NK-92 (cell line): ENCODE measurements around the gene NCKAP5L.
"Not testable (repeated sequence)": the region's sequence is repeated elsewhere in the genome, so short reads cannot be mapped to it uniquely, and the experiment has no call there.

Source experiments
- DNase-seq: peaks from one replicate; lab custom pipeline; 2025; ENCODE audit not compliant: unreplicated experiment; lab: John Stamatoyannopoulos, UW

Gene NCKAP5L

DNA sequence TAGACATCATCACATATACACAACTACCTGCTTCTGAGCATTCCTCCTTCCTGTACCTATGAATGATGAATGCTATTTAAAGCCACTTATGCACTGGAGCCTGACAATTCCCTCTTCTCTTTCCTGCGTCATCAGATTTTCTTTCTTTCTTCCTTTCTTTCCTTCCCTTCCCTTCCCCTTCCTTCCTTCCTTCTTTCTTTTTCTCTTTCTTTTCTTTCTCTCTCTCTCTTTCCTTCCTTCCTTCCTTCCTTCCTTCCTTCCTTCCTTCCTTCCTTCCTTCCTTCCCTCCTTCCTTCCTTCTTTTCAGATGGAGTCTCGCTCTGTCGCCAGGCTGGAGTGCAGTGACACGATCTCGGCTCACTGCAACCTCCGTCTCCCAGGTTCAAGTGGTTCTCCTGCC is 47.3 kb downstream of the NCKAP5L start:
- DNase-seq = not testable (repeated sequence)

DNA sequence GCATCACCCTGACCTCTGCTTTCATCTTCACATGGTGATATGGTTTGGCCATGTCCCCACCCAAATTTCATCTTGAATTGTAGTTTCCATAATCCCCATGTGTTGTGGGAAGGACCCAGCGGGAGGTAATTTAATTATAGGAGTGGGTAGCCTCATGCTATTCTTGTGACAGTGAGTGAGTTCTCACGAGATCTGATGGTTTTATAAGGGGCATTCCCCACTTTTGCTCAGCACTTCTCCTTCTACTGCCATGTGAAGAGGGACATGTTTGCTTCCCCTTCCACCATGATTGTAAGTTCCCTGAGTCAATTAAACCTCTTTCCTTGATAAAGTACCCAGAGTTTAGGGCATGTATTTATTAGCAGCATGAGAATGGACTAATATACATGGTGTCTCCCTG is 48.6 kb downstream of the NCKAP5L start:
- DNase-seq = no peak

DNA sequence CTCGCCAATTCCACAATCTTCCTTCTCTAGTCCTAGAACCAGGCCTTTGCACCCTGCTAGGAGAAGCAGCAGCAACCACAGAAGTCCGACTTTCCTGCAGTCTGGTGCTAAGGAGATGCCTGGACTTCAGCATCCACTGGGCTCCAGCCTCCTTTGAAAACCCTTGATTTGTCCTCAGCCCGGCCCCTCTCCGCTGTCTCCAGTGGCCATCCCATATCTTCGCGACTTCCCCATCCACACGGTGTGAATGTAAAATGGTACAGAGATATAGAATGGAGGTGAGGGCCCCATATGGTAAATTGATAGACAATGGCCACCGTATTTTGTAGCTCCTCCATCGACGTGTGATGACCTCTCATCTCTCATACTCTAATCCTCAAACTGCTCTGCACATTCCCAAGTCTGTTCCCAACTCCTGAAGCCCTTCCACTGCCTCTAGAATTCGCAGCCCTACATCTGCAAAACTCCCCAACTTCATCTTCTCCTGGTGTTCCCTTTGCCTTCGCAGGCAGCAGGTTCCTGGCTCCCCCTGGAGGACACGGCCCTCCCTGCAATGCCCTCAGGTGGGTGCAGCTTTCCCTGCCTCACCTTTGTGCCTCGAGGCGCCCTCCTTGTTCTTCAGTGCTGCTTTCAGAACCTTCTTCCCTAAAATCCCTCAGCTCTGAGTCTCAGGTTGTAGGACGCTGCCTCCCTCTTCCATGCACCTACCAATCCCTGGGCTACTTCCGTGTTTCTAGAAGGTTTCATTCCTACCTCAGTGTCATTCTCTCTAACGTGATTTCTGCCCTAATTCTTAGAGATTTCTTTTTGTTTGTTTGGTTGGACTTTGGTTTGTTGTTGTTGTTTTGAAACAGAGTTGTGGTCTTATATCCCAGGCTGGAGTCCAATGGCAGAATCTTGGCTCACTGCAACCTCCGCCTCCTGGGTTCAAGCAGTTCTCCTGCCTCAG is 50.1 kb downstream of the NCKAP5L start:
- no peak for DNase-seq

DNA sequence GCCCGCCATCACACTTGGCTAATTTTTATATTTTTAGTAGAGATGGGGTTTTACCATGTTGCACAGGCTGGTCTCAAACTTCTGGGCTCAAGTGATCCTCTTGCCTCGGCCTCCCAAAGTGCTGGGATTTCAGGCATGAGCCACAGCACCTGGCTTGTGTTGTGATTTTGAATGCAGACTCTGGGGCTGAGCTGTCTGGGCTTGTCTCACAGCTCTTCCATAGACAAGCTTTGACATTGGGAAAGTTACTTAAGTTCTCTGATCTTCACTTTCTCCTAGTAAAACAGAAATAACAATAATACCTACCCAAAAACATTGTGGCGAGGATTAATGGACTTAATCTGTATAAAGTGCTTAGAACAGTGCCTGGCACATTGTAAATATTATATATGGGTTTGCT is 50.9 kb downstream of the NCKAP5L start:
- DNase-seq = no peak

DNA sequence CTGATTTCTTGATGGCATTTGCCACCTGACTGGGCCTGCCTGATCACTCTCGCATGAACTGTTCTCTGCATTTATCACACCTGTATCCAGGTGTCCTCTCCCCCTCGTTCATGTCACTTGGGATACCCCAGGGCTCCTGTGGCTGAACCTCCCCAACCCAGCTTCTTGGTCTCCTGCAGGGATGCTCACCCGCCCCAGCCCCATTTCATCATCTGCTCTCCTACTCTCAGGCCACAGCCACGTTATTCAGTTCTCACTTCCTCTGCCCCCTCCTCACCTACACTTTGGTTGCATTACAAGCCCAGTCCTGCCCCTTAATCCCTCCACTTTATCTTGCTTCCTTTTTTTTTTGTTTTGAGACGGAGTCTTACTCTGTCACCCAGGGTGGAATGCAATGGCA is 51.4 kb downstream of the NCKAP5L start:
- DNase-seq = no peak

DNA sequence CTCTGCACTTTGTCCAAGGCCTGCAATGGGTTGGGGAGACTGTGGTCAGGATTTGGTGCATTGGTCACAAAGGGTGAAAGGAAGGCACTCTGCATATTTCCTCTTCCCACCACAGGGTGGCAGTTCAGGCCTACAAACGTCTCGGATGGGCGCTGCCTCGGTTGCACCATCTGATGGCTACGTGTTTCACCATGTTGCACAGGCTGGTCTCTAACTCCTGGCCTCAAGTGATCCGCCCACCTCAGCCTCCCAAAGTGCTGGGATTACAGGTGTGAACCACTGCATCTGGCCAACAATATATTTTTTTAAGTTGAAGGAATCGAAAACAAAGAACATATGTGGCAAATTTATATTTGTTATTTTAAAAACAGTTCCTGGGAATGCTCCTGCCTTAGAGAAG is 51.8 kb downstream of the NCKAP5L start:
- DNase-seq = no peak

DNA sequence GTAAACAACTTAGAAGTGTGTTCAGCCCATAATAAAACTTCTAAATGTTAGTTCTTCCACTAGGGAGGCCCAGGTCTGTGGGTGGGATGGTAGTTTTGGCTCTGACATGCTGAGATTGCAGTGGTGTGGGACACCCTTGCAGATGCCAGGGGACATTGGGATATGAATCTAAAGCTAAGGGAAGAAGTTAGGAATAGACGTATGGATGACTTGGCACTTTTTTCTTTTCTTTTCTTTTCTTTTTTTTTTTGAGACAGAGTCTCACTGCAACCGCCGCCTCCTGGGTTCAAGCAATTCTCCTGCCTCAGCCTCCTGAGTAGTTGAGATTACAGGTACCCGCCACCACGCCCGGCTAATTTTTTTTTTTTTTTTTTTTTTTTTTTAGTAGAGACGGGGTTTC is 55.1 kb downstream of the NCKAP5L start:
- DNase-seq = not testable (repeated sequence)

DNA sequence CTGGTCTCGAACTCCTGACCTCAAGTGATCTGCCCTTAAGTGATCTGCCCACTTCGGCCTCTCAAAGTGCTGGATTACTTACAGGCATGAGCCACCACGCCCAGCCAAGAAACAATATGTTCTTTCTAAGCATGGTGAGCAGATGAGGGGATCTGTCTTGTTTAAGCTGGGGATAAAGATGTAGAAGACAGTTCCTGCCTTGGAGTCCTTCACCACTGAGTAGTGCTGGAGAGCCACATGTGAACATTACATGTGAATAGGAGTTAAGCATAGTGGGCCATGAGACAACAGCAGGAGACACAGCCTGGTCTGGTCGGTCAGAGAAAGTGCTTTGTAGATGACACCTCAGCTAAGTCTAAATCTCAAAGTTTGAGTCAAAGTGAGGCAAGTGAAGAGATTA is 60.9 kb downstream of the NCKAP5L start:
- DNase-seq = no peak

DNA sequence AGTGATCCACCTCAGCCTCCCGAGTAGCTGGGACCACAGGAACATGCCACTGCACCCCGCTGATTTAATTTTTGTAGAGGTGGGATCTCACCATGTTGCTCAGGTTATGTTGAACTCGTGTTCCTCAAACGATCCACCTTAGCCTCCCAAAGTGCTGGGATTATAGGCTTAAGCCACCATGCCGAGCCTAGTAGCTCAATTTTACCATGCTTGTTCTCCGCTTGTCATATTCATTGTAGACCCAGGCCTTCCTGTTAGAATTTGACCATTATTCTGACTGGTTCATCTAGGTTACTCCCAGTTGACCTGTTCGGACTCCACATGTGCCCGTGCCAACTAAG is 62.1 kb downstream of the NCKAP5L start:
- DNase-seq = no peak

DNA sequence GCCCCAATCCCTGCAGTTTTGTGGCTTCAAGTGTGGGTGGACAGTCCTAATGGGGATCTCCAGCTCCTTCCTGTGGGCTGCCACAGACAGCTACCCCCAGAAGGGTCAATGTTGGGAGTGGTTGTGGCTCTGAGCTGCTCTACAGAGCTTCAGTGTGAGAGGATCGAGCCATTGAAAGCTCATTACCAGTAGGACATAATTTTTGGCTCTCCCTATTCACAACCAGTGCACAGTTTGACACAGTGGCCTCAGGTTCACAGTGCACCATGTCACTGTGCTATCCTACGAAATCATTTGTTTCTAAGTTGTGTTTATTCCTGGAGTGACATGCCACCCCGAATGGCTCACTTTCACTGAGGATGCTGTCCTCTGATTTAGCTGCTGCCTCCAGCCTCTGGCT is 64.1 kb downstream of the NCKAP5L start:
- DNase-seq = no peak

DNA sequence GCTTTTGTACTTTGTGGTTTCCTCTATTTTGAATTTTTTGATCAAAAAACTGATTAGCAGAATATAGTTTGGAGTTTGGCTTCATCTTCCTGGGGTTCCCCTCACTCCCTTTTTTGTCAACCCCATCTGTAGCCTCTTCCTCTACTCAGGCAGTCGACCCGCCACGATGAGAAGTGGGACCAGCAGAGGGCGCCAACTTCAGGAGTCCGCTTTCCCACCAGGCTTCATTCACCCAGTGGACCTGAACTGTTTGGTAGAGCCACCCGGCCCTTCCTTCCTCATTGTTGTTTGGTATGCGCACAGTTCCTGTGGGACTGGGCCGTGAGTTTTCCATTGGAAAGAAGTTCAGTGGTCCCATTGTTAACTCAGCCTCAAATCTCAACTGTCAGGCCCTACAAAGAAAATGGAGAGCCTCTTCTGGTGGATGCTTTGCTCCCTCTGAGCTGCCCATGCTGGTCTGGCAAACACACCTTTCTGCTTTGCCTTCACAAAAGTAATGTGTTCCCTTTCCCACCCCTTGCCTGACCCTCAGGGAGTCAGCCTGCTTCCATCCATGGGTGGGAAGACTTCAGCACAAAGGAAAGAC is 65.1 kb downstream of the NCKAP5L start:
- DNase-seq = no peak

DNA sequence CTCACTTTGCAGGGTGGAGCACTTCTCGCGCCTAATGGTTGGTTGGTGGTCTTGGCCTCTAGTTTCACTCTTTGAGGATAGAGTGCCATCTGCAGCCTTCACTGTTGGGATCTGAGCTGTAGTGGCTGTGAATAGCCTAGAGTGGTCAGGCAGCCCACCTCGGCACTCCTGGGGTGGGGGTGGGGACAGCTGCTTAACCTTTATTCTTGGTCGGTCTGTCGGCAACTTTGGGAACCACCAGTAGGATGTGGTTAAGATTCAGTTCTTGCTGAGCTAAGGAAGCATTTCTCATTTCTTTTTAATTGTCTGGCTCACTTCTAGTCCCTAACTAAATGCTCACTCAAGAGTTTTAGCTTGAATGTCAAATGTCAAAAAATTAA is 65.8 kb downstream of the NCKAP5L start:
- no peak for DNase-seq

DNA sequence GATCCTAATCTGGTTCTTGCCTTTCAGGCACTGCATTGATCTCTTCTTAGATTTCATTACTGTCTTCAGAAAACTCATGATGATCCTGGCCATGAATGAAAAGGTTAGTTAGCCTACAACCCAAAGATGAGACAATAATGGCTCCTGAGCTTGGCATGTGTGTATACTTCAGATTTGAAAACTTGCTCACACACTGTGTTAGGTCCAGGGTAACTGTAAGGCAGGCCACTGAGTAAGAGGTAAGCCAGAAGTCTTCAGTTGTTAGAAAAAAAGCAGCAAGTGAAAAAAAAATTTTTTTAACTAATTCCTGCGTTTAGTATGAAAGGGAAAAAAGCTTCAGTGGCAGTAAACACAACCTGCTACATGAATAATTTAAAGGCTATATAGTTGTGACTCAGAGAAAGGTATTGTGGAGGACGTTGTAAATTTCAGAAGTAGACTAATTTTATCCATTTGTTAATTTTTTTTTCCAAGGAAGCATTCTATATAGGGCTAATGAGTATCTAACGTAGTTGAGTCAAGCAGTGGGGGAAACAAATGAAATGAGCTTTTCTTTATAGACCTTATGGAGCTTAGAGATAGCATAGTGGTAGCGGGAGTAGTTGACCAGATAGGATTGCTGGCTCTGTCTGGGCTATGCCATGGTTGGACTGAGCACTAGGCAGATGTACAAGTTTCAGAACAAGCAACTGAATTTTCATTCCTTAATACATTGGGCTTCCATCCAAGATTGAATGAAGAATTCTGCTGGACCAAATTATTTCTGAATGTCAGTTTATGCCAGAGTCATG is 66.3 kb downstream of the NCKAP5L start:
- no peak for DNase-seq

DNA sequence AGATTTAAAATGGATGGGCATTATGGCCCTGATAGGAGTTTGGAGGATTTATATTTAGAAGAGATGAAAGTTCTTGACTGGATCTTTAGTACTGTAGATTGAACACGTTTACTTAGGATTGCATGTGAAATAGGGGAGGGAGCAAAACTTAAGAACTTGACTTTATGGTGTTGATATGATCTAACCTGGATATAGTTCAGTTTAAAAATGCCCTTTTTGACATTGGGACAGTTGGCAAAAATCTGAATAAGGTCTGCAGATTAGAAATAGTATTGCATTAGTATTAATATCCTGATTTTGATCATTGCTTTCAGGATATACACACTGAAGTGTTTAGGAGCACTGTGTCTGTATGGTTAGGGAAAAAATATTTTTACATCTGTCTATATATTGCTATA is 77.2 kb downstream of the NCKAP5L start:
- DNase-seq = no peak

DNA sequence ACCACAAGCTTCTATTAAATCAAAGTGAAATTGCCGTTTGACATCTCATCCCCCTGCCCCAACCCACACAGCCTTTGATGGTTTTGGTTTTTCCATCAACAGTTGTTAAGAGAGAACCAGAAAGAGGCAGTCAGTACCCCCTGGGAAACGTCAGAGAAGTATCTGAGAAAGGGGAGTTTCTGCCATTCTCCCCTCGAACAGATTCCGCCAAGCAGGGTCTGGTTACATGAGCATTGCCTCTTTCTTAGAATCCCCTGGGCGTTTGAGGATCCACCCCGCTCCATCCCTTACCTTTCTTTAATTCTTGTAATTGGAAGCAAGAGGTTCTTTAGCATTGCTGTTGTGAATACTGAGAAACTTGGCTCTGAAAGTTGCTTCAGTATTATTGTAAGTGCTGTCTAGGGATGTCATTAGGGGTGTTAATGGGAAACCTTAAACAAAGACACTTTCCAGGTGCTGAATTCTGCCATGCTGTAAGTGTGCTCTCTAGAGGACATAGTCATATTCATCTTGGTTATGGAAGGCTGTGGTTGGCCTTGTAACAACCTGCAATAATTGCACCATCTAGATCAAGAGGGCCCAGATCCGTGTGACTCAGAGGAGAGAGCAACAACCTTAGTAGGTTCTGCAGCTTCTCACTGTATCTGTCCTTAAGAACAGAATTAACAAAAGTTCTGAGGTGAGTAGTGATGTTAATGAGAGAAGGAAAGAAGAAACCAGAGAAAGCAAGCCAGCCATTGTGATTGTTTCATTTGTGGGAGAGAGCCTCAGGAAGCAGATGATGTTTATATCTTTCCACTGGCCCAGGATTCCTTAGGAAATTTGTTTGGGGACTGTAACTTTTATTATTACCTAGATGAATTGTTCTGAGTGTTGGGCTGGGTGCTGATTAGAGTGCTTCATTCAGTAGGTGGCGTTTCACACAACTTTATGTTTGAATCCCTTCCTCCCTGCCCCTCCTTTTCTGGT is 77.9 kb downstream of the NCKAP5L start:
- no peak for DNase-seq

DNA sequence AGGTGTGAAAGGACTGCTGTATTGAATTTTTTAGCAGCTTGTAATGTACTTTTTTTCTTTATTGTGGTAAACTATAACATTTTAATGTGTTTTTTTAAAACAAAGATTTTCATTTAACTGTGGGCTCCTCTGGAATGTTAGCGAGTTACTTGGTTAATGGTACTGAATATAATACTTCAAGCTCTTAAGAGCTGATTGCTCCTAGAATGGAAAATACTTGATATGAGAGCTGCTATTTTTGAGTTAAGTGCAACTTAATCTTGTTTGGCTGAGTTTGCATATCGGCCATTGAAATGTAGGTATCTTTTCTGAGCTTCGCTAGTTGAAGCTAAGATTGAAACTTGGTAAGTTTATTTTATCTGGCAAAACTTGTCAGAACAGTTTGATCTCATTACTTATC is 79.4 kb downstream of the NCKAP5L start:
- DNase-seq = no peak

DNA sequence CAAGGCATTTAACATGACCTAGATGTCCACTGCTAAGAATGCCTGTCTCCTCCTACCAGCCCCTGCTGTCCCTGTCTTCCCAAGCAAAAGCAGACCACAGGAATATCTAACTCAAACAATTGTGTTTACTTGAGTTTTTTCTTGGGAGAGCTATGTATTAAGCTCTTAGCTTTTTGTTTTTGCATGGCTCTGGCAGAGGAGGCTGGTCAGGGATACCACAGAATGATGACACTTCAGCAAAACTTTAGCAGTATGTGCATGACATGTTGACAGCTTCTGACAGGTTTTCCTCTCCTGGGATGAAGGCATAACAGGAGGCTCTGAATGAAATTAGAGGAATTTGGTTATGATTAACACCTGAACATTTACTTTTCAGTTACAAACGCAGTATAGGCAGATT is 79.9 kb downstream of the NCKAP5L start:
- DNase-seq = no peak

DNA sequence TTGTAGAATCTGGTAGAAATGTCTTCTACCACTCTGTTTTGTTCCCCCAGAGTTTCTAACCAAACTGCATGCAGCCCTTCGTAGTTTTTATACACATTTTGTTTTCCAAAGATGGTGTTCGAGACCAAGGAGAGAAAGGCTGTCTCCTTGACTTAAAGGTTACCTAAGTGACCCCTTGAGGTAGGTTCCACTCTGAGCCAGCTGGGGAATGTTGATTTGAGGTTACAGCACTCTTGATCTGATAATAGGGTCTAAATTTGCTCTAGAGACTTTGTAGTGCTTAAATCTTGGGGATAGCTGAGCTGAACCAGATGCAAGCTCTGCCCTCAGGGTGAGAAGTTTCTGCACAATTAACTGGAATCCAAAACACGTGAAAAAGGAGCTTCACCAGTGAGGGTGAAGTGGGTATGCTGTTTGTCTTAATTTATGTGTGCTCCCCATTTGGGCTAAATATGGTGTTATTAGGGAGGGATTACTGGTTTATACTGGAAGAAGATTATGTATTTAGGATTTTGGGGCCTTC is 83.8 kb downstream of the NCKAP5L start:
- no peak for DNase-seq

DNA sequence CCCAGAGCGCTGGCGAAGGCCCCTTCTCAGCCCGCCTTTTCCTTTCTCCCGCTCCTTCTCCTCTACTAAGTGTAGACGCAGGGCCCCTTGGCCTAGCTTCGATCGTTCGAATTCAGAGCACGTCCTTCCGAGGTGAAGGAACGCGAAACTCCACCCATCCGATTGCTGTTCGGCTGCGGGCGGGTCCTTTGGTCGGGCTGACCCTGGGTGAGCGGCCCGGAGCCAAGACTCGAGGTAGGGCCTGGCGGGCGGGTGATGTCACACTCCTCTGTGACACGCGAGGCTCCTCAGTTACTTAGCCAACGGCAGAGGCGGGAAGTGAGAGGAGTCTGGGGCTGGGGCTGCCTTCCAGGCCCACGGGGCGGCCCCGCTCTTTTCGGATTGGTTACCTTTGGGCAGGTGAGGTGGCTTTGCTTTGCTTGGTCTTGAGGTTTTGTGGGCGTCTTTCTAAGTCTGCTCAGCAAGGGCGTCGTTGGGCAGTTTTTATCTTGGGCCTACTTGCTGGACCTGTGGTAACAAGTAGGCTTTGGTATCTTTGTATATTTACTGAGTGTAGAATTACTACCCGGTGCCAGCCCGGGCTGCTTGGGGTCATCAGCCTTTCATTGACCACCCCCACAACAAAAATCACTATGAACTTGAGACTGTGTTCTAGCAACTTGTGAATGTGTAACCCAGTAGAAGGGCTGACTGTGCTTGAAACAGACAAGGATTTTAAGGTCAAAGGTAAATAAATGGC is 86.2 kb downstream of the NCKAP5L start:
- DNase-seq = peak; percentile 37
